Endothelial cell of umbilical vein (primary cell): Measurements from ENCODE around the gene C2CD5. TPM values are rescaled to one million over a fixed set of nuclear protein-coding genes. Genes with fewer than 3 reads are reported as not detected.

Experiments used
- BruUV-seq: library from RNA; stranded (reverse); fragments of 400-500 nt; replicated peaks from 2 replicates; lab custom pipeline; 2021; lab: Mats Ljungman, UMichigan
- CTCF ChIA-PET: fragments of 300-600, 350-600 bp; sonication (Branson Sonifier 250); formaldehyde crosslinking; loops from one replicate; lab custom pipeline; 2021; ENCODE audit warnings: antibody characterized with exemption, inconsistent platforms; lab: Charles Lee
- POLR2A ChIA-PET: fragments of 300-600, 350-600 bp; sonication (Branson Sonifier 250); formaldehyde crosslinking; loops from one replicate; lab custom pipeline; 2021; ENCODE audit warnings: antibody characterized with exemption, inconsistent platforms; lab: Charles Lee
- DNase-seq: peaks from one replicate; pipeline ENCODE4 v3.0.0-alpha.2; 2011; ENCODE audit warnings: low read depth, low spot score
- FAIRE-seq: peaks from 2 replicates; lab custom pipeline; 2011; peaks lifted over from hg19 to GRCh38; lab: Jason Lieb, UNC
- H2AFZ ChIP-seq: 2 replicates; pipeline ENCODE4 v1.6.0; 2012; ENCODE audit warnings: low read depth, low read length, control low read depth, inconsistent platforms
- H3K27ac ChIP-seq: 2 replicates; pipeline ENCODE4 v1.5.1; 2011; ENCODE audit warnings: low read depth, mild to moderate bottlenecking, control low read depth, low read length, moderate library complexity; ENCODE audit not compliant: insufficient read depth
- H3K27me3 ChIP-seq, 2 experiments: 2 replicates each; pipeline versions ENCODE4 v1.6.0 to v1.6.1; 2011; ENCODE audit warnings: low read length in 2 of 2, mixed read lengths in 1 of 2; ENCODE audit not compliant: control insufficient read depth in 2 of 2, insufficient read depth in 2 of 2
- H3K36me3 ChIP-seq, 2 experiments: 2 replicates in 1 of 2; 3 replicates in 1 of 2; pipeline ENCODE4 v1.5.1; 2011; ENCODE audit warnings: low read length in 2 of 2, mild to moderate bottlenecking in 1 of 2, moderate library complexity in 1 of 2; ENCODE audit not compliant: control insufficient read depth in 2 of 2, insufficient read depth in 2 of 2; ENCODE audit errors: extremely low read depth in 1 of 2
- H3K4me1 ChIP-seq: 3 replicates; pipeline ENCODE4 v1.5.1; 2011; ENCODE audit warnings: mild to moderate bottlenecking, low read length; ENCODE audit not compliant: control insufficient read depth, insufficient read depth; ENCODE audit errors: extremely low read depth
- H3K4me2 ChIP-seq: 2 replicates; pipeline ENCODE4 v1.6.1; 2011; ENCODE audit warnings: low read length, control low read depth, mixed read lengths; ENCODE audit not compliant: insufficient read depth
- H3K4me3 ChIP-seq, 3 experiments: fragments of 200-600 bp in 1 of 3; sonication (generic), shearing (Covaris generic) in 1 of 3; replicated peaks in 1 of 3; 2 replicates each; pipeline ENCODE4 v1.5.1; 2011 to 2016; ENCODE audit warnings: control low read depth in 3 of 3, low read length in 3 of 3, mild to moderate bottlenecking in 2 of 3, inconsistent platforms in 1 of 3, low read depth in 1 of 3, moderate library complexity in 1 of 3; ENCODE audit not compliant: insufficient read depth in 1 of 3
- H3K79me2 ChIP-seq: 2 replicates; pipeline ENCODE4 v1.6.0; 2012; ENCODE audit warnings: low read length, inconsistent platforms; ENCODE audit not compliant: control insufficient read depth, insufficient read depth
- H3K9ac ChIP-seq: replicated peaks from 2 replicates; pipeline ENCODE3; 2011; ENCODE audit warnings: low read length, control low read depth; ENCODE audit not compliant: insufficient read depth; ENCODE audit errors: extremely low read depth
- H3K9me1 ChIP-seq: replicated peaks from 3 replicates; pipeline ENCODE4 v1.6.0; 2011; ENCODE audit warnings: mild to moderate bottlenecking, low read length; ENCODE audit not compliant: control insufficient read depth, insufficient read depth; ENCODE audit errors: extremely low read depth
- H3K9me3 ChIP-seq: replicated peaks from 2 replicates; pipeline ENCODE4 v1.5.1; 2012; ENCODE audit warnings: low read length, inconsistent platforms; ENCODE audit not compliant: control insufficient read depth, insufficient read depth
- H4K20me1 ChIP-seq: replicated peaks from 2 replicates; pipeline ENCODE3; 2011; ENCODE audit warnings: mild to moderate bottlenecking, low read length; ENCODE audit not compliant: control insufficient read depth, insufficient read depth; ENCODE audit errors: extremely low read depth
- EZH2 ChIP-seq: IDR thresholded peaks from 2 replicates; pipeline ENCODE4 v1.6.1; 2012; ENCODE audit warnings: borderline replicate concordance, low read depth, mild to moderate bottlenecking, moderate library complexity, low read length, inconsistent platforms; ENCODE audit not compliant: severe bottlenecking
- FOS ChIP-seq: IDR thresholded peaks from 2 replicates; pipeline ENCODE4 v1.6.1; 2011; ENCODE audit warnings: mild to moderate bottlenecking, low read length, moderate library complexity, borderline replicate concordance; ENCODE audit not compliant: insufficient read depth
- GATA2 ChIP-seq: IDR thresholded peaks from 2 replicates; pipeline ENCODE4 v1.7.0; 2011; ENCODE audit warnings: low read depth, mild to moderate bottlenecking, moderate library complexity, mixed read lengths, low read length; ENCODE audit not compliant: insufficient read length, insufficient read depth
- JUN ChIP-seq: IDR thresholded peaks from 2 replicates; pipeline ENCODE4 v1.6.1; 2011; ENCODE audit warnings: borderline replicate concordance, low read depth; ENCODE audit not compliant: insufficient read length, insufficient read depth
- MYC ChIP-seq: IDR thresholded peaks from one replicate; pipeline ENCODE4 v1.6.1; 2011; ENCODE audit warnings: mild to moderate bottlenecking, low read depth, low read length
- POLR2A ChIP-seq: IDR thresholded peaks from 2 replicates; pipeline ENCODE4 v1.6.1; 2012; ENCODE audit warnings: low read depth, mild to moderate bottlenecking, control low read depth, low read length
- POLR2AphosphoS5 ChIP-seq: IDR thresholded peaks from 2 replicates; pipeline ENCODE4 v1.6.1; 2012; ENCODE audit warnings: low read depth, mild to moderate bottlenecking, control low read depth, low read length, moderate library complexity; ENCODE audit not compliant: insufficient read depth
- dilution Hi-C: fragments of 300-500 bp; cut with MboI; formaldehyde crosslinking; loops from one replicate; pipeline ENCODE4 v1.15.0; 2019; ENCODE audit warnings: low sequenced_read_pairs; ENCODE audit not compliant: extremely low pct_ligation_motif_present
- intact Hi-C: fragments of 100-400 bp; cut with micrococcal nuclease; formaldehyde crosslinking; loops from one replicate; pipeline ENCODE4 v1.10.0; 2022
- polyA plus RNA-seq, 4 experiments: library from polyadenylated mRNA; depleted of rRNA in 3 of 4; stranded (reverse) in 3 of 4; unstranded in 1 of 4; fragments of >200 nt; gene quantifications; 2 replicates each; pipeline versions ENCODE4 v1.2.1 to v1.2.3, GENCODE V29; 2011 to 2012; ENCODE audit warnings: missing spikeins in 1 of 4
- total RNA-seq: library from RNA; stranded (reverse); gene quantifications from 2 replicates; pipeline ENCODE4 v1.2.3, GENCODE V29; 2021
- TF ChIP-seq, protein P1 (sequence below): IDR thresholded peaks from 2 replicates; pipeline ENCODE4 v1.6.1; 2011; ENCODE audit not compliant: insufficient read depth, insufficient read length
- TF ChIP-seq, protein P2 (sequence below), 2 donors: IDR thresholded peaks; 1 replicate in 1 of 2; 2 replicates in 1 of 2; pipeline ENCODE4 v1.5.1; 2011; ENCODE audit warnings: low read length in 2 of 2, mild to moderate bottlenecking in 2 of 2, moderate library complexity in 2 of 2, control low read depth in 1 of 2, inconsistent platforms in 1 of 2, low read depth in 1 of 2; ENCODE audit not compliant: insufficient read depth in 1 of 2; ENCODE audit errors: extremely low read depth in 1 of 2

The C2CD5 gene
- total and polyA plus RNA-seq, 2 donors (not counting 3 experiments of a cell fraction or from before 2014, with no cell fraction given), result 12.9 to 32.9 TPM

DNA sequence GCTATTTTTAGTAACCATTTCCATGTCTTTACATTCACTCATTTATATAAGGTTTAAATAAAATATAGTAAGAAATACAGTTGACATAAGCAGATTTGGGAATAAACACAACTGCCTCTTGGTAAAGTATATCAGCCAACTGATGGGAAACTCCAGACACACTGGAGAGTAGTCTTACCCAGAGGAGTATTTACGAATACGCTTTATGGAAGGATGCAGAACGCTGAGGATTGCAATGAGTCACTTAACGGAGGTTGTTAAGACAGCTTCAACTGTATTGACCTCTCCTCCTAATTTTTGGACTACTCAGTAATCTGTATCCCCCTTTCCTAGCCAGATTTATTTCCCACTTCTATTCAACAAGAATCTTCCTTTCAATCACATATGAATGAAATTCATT, 6.0 kb downstream of the C2CD5 start:
- DNase-seq, result no peak
- POLR2A ChIA-PET, result no interaction called here

DNA sequence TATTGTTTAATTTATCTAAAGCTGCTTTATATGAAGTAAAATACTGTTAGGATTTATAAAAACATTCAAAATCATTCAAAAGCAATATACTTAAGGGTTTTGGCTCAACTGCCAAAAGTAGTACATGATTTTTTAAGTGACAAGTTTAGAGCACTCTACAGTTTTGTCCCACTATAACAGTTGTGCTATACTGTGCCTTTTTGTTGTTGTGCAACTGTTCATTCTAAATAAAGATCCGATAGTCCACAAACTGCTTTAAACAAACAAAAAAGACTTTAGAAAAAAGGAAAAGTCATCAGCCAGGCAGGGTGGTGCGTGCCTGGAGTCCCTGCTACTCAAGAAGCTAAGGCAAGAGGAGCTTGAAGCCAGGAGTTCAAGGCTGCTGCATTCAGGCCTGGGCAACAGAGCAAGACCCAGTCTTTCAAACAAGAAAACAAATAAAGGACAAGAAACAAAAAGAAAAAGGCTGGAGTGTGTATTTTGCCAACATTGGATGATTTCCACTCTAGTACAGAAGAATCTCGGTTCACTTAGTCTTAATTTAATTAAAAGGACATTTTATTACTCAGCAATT, 7.3 kb downstream of the C2CD5 start:
- TF ChIP-seq, protein P1, sequence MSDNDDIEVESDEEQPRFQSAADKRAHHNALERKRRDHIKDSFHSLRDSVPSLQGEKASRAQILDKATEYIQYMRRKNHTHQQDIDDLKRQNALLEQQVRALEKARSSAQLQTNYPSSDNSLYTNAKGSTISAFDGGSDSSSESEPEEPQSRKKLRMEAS, result no peak
- TF ChIP-seq GATA2 (no peak), MYC (no peak), FOS (no peak), JUN (no peak), POLR2AphosphoS5 (no peak), EZH2 (no peak), POLR2A (no peak)
- TF ChIP-seq, protein P2, sequence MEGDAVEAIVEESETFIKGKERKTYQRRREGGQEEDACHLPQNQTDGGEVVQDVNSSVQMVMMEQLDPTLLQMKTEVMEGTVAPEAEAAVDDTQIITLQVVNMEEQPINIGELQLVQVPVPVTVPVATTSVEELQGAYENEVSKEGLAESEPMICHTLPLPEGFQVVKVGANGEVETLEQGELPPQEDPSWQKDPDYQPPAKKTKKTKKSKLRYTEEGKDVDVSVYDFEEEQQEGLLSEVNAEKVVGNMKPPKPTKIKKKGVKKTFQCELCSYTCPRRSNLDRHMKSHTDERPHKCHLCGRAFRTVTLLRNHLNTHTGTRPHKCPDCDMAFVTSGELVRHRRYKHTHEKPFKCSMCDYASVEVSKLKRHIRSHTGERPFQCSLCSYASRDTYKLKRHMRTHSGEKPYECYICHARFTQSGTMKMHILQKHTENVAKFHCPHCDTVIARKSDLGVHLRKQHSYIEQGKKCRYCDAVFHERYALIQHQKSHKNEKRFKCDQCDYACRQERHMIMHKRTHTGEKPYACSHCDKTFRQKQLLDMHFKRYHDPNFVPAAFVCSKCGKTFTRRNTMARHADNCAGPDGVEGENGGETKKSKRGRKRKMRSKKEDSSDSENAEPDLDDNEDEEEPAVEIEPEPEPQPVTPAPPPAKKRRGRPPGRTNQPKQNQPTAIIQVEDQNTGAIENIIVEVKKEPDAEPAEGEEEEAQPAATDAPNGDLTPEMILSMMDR (IDR thresholded peaks at IDR 0.05; ENCODE audit: extremely low read depth in 1 of 2, insufficient read depth in 1 of 2, low read depth in 1 of 2, low read length in 2 of 2), result no peak
- ChIA-PET POLR2A (no interaction called here), CTCF (no interaction called here)
- Histone ChIP-seq H3K36me3 (peaks cover 0 to 6% of the 10 kb centered on the region in 2 experiments), H3K9ac (no peak overlapping the region), H4K20me1 (no peaks in the 10 kb centered on the region), H3K4me2 (no peak overlapping the region), H3K27me3 (no peaks in the 10 kb centered on the region), H3K79me2 (no peaks in the 10 kb centered on the region), H2AFZ (no peak overlapping the region), H3K9me1 (no peaks in the 10 kb centered on the region), H3K4me1 (peaks cover 7% of the 10 kb centered on the region), H3K9me3 (no peaks in the 10 kb centered on the region), H3K27ac (no peak overlapping the region), H3K4me3 (no peak overlapping the region)
- no TSS peak for BruUV-seq
- intact Hi-C loops, result no loop called here
- FAIRE-seq (no peak), DNase-seq (no peak)
- dilution Hi-C loops, result no loop called here

More for the DNA sequence above, 6.0 kb downstream of the C2CD5 start:
- no peak overlapping the region for H3K27ac ChIP-seq
- no peaks in the 10 kb centered on the region for H4K20me1 ChIP-seq
- H2AFZ ChIP-seq, result no peak overlapping the region
- dilution Hi-C loops, result no loop called here
- BruUV-seq, result no TSS peak
- CTCF ChIA-PET, result interaction anchor here (3.2 kb wide), 1 partner anchor 9 kb away, joined by 9 read pairs; no protein-coding TSS in a partner anchor
- no peak overlapping the region for H3K4me2 ChIP-seq
- H3K27me3 ChIP-seq, result no peaks in the 10 kb centered on the region
- no peak overlapping the region for H3K4me3 ChIP-seq
- no peak overlapping the region for H3K9ac ChIP-seq
- no peak for FAIRE-seq
- no peaks in the 10 kb centered on the region for H3K9me3 ChIP-seq
- TF ChIP-seq GATA2, result no peak
- peaks cover 15% of the 10 kb centered on the region for H3K4me1 ChIP-seq
- H3K9me1 ChIP-seq, result no peaks in the 10 kb centered on the region
- intact Hi-C loops, result no loop called here
- peaks cover 0 to under 1% of the 10 kb centered on the region in 2 experiments for H3K36me3 ChIP-seq
- peaks cover 3% of the 10 kb centered on the region for H3K79me2 ChIP-seq
